ENCODE measurements around the gene GPR152.

DNA sequence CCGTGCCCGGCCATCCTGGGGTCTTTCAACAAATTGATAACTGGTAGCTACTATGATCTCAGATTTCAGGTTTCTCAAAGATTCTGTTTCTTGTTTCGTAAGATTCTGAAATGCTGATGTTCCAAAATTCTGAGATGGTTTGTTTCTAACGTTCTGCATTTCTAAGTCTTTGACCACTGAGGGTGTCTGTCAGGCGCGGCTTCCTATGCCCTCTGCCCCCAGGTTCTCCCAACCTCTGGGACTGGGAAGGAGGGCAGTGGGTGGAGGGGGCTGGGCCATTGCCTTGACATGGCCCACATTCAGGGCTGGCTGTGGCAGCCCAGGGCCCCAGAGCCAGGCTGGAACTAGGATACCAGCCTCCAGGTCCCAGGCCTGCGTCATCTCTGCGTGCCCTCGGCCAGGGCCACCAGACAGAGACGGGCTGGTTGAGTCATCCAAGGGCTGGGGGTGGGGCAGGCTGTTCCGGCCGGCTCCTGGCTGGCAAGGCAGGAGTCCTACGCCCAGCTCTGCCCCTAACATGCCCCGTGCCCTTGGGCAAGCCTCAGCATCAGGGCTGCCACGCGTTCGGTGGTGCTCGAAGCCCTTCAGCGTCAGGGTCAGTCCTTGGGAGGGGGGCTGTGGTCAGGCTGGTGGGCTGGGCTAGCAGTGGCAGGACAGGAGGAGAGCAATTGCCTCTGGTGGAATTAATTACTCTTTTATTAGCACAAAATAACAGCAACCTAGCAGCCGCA lies 11.3 kb upstream of the GPR152 start:
- no peak for TF ChIP-seq EZH2 (IDR thresholded peaks at IDR 0.05; ENCODE audit: borderline replicate concordance, low read length)
- TF ChIP-seq, protein P1, sequence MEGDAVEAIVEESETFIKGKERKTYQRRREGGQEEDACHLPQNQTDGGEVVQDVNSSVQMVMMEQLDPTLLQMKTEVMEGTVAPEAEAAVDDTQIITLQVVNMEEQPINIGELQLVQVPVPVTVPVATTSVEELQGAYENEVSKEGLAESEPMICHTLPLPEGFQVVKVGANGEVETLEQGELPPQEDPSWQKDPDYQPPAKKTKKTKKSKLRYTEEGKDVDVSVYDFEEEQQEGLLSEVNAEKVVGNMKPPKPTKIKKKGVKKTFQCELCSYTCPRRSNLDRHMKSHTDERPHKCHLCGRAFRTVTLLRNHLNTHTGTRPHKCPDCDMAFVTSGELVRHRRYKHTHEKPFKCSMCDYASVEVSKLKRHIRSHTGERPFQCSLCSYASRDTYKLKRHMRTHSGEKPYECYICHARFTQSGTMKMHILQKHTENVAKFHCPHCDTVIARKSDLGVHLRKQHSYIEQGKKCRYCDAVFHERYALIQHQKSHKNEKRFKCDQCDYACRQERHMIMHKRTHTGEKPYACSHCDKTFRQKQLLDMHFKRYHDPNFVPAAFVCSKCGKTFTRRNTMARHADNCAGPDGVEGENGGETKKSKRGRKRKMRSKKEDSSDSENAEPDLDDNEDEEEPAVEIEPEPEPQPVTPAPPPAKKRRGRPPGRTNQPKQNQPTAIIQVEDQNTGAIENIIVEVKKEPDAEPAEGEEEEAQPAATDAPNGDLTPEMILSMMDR (IDR thresholded peaks at IDR 0.05; ENCODE audit: low read length), result no peak

Measured in OCI-LY1 (cell line).